DLD1 (cell line): Measurements from ENCODE around the gene BUB1.

Experiments
- in situ Hi-C: cut with HindIII; loops from 2 replicates; pipeline ENCODE4 v1.10.0; 2017; ENCODE audit warnings: low sequenced_read_pairs

The BUB1 gene

GRCh38 chr2:110691612-110692258 lies 13.9 kb upstream of the BUB1 start:
- in situ Hi-C loops, result no loop called here

DNA sequence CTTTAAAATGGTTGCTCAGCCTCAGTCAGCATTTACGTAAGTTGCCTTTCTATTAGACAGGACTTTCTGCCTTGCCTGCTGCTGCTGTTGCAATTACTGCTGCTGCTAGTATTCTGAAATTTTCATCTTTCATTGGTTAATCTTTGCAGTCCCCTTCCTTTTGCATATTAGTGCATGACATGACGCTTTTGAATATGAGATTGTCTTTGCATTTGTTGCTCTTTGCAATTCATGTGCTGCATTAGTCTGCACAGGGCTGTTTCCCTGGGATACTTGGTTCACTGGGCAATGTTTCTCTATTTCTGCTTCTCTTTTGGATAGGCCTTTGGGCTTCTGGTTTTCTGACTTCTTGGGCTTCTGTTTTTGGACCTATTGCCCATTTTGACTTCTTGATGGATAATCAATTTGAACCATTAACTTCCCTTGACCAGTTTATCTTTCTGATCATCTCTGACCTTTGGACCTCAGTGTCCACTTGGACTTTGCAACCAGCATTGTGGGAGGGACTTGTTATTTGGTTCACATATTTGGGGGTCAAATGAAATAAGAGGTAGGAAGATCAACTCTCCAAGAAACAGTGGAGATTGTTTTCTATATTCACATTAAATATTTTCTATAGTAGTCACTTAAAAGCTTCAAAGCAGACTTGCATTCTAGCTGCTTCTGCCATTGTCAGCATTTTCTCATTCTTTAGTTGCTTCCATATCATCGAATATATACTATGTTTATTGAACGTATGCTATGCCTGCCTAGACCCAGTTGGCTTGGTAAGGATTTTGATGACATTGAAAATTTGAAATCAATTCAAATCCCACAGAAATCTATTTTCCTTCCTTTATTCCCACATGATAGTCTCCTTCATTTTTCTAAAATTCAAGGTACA lies 12.5 kb upstream of the BUB1 start:
- in situ Hi-C loops, result no loop called here

DNA sequence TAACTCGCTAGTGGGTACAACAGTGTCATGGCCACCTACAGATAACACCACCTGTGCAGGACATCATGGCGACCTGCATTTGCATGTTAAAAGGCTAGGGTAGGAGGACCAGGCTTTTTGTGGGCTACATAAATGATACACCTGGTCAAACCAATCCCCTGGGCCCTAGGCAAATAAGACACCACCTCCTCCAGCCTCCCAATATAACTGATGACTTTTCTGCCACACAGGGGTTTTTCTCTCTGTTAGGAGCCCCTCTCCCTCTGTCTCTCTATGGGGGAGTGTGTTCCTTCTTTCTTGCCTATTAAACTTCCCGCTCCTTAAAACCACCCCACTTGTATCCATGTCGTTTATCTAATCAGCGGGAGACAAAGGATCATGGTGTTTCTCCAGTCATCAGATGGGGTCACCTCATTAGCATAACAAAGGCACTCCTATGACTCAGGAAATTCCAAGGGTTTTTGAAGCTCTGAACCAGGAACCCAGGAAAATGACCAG lies 10.8 kb upstream of the BUB1 start:
- in situ Hi-C loops, result loop anchor here (10.0 kb wide), 1 partner anchor 46 kb away; the partner anchor contains the start of gene ACOXL

GRCh38 chr2:110687775-110688484 lies 10.1 kb upstream of the BUB1 start:
- in situ Hi-C loops, result loop anchor here (10.0 kb wide), 1 partner anchor 47 kb away; the partner anchor contains the start of gene ACOXL

DNA sequence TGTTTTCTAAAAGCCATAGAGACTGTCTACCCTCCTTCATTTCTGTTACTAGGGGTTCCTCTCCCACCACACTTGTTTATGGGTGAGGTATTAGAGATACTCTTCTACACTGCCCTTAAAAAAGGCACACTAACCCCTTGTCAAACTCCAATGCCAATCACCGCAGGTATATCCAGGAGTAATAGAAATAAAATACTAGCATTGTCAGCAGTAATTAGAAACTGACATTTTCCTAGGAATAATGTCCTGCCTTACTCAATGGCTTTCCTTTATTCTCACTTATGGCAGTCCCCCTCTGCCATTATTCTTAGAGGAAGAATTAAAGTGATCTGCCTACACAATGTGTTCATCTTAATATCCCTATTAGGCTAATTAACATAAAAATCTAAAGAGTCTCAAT lies 5.0 kb upstream of the BUB1 start:
- in situ Hi-C loops, result loop anchor here (10.0 kb wide), 1 partner anchor 52 kb away; the partner anchor contains the start of gene ACOXL

- in situ Hi-C loops, result loop anchor here (10.0 kb wide), 1 partner anchor 53 kb away; the partner anchor contains the start of gene ACOXL
These were observed 4.4 kb upstream of the BUB1 start for GRCh38 chr2:110682267-110682666.

GRCh38 chr2:110680709-110681108 lies 2.8 kb upstream of the BUB1 start:
- in situ Hi-C loops, result loop anchor here (10.0 kb wide), 1 partner anchor 54 kb away; the partner anchor contains the start of gene ACOXL

DNA sequence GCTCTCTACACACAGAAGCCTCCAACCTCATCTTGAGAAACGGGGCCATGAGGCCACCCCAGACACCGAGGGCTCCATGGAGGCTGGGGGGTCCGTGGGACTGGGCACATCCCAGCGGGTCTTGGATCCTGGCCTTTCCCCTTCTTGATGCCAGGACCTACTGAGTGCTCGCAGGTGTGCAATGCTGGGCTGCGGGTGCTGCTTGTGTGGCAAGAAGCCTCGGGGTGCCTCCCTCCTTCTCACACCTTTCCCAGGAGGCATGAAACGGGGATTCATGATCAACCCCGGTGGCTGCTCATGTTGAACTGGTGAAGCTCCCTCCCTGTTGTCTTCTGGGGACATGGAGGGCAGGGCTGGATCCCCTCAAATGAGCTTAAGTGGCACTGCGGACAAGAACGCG lies 2.0 kb upstream of the BUB1 start:
- in situ Hi-C loops, result loop anchor here (10.0 kb wide), 1 partner anchor 55 kb away; the partner anchor contains the start of gene ACOXL

DNA sequence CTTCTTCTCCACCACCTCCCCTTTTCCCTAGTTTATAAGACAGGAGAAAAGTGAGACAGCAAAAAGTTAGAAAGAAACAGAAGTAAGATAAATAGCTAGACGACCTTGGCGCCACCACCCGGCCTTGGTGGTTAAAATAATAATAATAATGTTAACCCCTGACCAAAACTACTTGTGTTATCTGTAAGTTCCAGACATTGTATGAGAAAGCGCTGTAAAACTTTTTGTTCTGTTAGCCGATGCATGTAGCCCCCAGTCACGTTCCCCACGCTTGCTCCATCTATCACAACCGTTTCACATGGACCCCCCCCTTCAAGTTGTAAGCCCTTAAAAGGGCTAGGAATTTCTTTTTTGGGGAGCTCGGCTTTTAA lies 1.5 kb upstream of the BUB1 start:
- in situ Hi-C loops, result no loop called here

- in situ Hi-C loops, result no loop called here
These were observed 834 bp upstream of the BUB1 start for GRCh38 chr2:110678457-110679336.

- in situ Hi-C loops, result no loop called here
These were observed 783 bp downstream of the BUB1 start for GRCh38 chr2:110677080-110677479.

DNA sequence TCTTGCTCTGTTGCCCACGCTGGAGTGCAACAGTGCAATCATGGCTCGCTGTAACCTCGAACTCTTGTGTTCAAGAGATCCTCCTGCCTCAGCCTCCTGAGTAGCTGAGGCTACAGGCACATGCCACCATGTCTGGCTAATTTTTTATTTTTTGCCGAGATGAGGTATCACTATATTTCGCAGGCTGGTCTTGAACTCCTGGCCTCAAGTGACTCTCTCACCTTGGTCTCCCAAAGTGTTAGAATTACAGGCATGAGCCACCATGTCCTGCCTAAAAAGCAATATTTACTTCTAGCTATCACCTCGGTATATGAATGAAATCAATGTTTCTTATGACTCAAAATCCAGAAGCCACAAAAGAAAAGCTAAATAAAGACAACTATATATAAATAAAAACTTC lies 2.2 kb downstream of the BUB1 start:
- in situ Hi-C loops, result no loop called here

DNA sequence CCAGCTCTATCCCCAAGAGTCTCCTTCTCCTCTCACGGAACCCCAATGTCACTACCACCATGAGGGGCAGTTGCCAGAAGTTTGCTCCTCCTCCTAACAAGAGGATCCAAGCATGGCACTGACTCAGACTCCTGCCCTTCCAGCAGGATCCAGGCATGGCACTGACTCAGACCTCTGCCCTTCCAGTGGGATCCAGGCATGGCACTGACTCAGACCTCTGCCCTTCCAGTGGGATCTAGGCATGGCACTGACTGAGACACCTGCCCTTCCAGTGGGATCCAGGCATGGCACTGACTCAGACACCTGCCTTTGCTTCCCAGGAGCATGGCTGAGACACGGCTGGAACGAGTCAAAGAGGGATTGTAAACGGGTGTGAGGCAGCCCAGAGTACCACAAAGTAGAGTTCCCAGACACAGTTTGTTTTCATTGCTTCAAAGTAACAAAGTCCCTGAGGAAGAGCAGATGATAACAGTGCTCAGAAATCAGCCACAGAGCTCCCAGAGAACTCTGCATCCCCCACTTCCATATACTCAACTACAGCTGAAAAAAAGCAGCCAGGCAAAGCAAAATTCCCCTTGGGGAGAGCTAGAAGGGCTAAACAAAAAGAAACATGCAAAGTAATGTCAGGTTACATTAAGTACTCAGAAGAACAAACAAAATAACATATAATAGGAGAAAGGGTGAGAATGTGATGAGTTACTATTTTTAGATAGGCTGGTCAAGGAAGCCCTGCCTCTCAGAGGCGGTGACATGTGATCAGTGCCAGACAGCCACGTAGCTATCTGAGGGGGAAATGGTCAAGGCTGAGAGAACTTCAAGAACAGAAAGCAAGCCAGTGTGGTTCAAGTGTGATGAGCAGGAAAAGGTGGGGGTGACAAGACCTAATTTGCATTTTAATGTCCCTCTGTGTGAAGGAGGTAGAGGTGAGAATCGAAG lies 3.0 kb downstream of the BUB1 start:
- in situ Hi-C loops, result no loop called here

GRCh38 chr2:110673201-110673600 lies 4.7 kb downstream of the BUB1 start:
- in situ Hi-C loops, result no loop called here

GRCh38 chr2:110670826-110671225 lies 7.0 kb downstream of the BUB1 start:
- in situ Hi-C loops, result no loop called here

- in situ Hi-C loops, result no loop called here
These were observed 8.8 kb downstream of the BUB1 start for GRCh38 chr2:110669079-110669478.

DNA sequence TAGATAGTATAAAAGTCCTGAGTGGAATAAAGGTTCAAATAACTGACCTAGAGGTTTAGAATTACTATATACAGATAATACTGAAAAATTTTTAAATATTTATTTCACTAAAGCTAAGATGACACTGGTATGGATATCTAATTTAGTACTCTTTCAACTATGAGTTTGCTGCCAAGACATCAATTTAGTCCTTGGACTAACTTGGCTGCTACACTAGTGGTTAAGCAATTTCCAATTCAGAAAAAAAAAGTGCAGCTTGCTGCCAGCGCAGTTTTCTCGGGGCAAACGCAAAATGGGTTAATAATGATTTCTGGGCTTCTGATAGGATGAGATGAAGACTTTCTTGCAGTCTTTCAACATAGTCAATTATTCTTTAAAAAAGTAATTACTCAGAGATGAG lies 10.8 kb downstream of the BUB1 start:
- in situ Hi-C loops, result no loop called here

GRCh38 chr2:110664135-110664534 lies 13.7 kb downstream of the BUB1 start:
- in situ Hi-C loops, result no loop called here

DNA sequence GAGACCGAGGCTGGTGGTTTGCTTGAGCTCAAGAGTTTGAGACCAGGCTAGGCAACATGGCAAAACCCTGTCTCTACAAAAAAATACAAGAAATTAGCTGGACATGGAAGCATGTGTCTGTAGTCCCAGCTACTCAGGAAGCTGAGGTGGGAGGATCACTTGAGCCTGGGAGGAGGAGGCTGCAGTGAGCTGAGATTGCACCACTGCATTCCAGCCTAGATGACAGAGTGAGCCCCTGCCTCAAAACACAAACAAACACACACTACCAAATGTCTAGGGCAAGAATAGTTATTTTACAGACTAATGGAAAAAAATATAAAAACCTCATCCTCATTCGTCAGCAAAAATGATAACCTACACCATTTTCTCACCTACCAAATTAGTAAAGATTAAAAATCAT lies 15.3 kb downstream of the BUB1 start:
- in situ Hi-C loops, result no loop called here
